H9 (cell line): ENCODE results near the gene NRGN. TPM values are rescaled to one million over a fixed set of nuclear protein-coding genes. Genes with fewer than 3 reads are reported as not detected.

Experiments used
- DNase-seq: peaks from one replicate; pipeline ENCODE4 v3.0.0-alpha.2; 2017
- H2AFZ ChIP-seq: one replicate; pipeline ENCODE4 v1.6.1; 2013; ENCODE audit warnings: mild to moderate bottlenecking, low read length, control low read depth, moderate library complexity
- H2AK5ac ChIP-seq: 2 replicates; pipeline ENCODE4 v1.6.1; 2013; ENCODE audit warnings: low read length, control low read depth, mixed read lengths; ENCODE audit not compliant: insufficient read length
- H2BK120ac ChIP-seq: one replicate; pipeline ENCODE4 v1.6.1; 2013; ENCODE audit warnings: low read depth, mild to moderate bottlenecking, low read length, control low read depth, inconsistent platforms; ENCODE audit not compliant: poor library complexity, severe bottlenecking
- H2BK12ac ChIP-seq: 2 replicates; pipeline ENCODE4 v1.6.1; 2013; ENCODE audit warnings: low read length, control low read depth, mixed read lengths, low read depth; ENCODE audit not compliant: insufficient read length
- H2BK15ac ChIP-seq: 2 replicates; pipeline ENCODE4 v1.6.1; 2013; ENCODE audit warnings: low read depth, low read length, control low read depth
- H2BK20ac ChIP-seq: one replicate; pipeline ENCODE4 v1.6.1; 2013; ENCODE audit warnings: low read depth, mild to moderate bottlenecking, low read length, control low read depth, inconsistent platforms; ENCODE audit not compliant: poor library complexity, severe bottlenecking
- H2BK5ac ChIP-seq: 2 replicates; pipeline ENCODE4 v1.6.1; 2013; ENCODE audit warnings: low read length, control low read depth, mixed read lengths; ENCODE audit not compliant: insufficient read length
- H3K14ac ChIP-seq: 2 replicates; pipeline ENCODE4 v1.6.1; 2013; ENCODE audit warnings: low read length, control low read depth; ENCODE audit not compliant: insufficient read depth
- H3K18ac ChIP-seq: 2 replicates; pipeline ENCODE4 v1.6.1; 2013; ENCODE audit warnings: low read depth, mild to moderate bottlenecking, mixed read lengths, low read length, control low read depth; ENCODE audit not compliant: insufficient read length
- H3K23ac ChIP-seq: 2 replicates; pipeline ENCODE4 v1.6.1; 2013; ENCODE audit warnings: low read length, control low read depth, mixed read lengths, low read depth; ENCODE audit not compliant: insufficient read length
- H3K23me2 ChIP-seq: 2 replicates; pipeline ENCODE4 v1.6.1; 2013; ENCODE audit warnings: low read depth, mild to moderate bottlenecking, mixed read lengths, low read length, control low read depth; ENCODE audit not compliant: insufficient read length, poor library complexity, severe bottlenecking
- H3K27ac ChIP-seq: 2 replicates; pipeline ENCODE4 v1.5.1; 2013; ENCODE audit warnings: low read length, control low read depth, mixed read lengths, low read depth; ENCODE audit not compliant: insufficient read length
- H3K27me3 ChIP-seq: 2 replicates; pipeline ENCODE4 v1.6.1; 2013; ENCODE audit warnings: low read length, control low read depth, inconsistent platforms; ENCODE audit not compliant: insufficient read depth
- H3K4ac ChIP-seq: 2 replicates; pipeline ENCODE4 v1.6.1; 2013; ENCODE audit warnings: low read depth, mild to moderate bottlenecking, control low read depth, inconsistent platforms, low read length, moderate library complexity
- H3K4me1 ChIP-seq: 2 replicates; pipeline ENCODE4 v1.6.1; 2013; ENCODE audit warnings: low read length, control low read depth, inconsistent platforms; ENCODE audit not compliant: insufficient read depth
- H3K4me2 ChIP-seq: 2 replicates; pipeline ENCODE4 v1.6.1; 2013; ENCODE audit warnings: low read length, control low read depth, mixed read lengths; ENCODE audit not compliant: insufficient read length, insufficient read depth
- H3K56ac ChIP-seq: 2 replicates; pipeline ENCODE4 v1.6.1; 2013; ENCODE audit warnings: low read depth, mild to moderate bottlenecking, mixed read lengths, low read length, control low read depth; ENCODE audit not compliant: insufficient read length
- H3K79me1 ChIP-seq: 2 replicates; pipeline ENCODE4 v1.6.1; 2013; ENCODE audit warnings: low read depth, mild to moderate bottlenecking, moderate library complexity, low read length, control low read depth, inconsistent platforms; ENCODE audit not compliant: insufficient read depth, poor library complexity, severe bottlenecking
- H3K79me2 ChIP-seq: 2 replicates; pipeline ENCODE4 v1.6.1; 2013; ENCODE audit warnings: low read length, control low read depth, inconsistent platforms; ENCODE audit not compliant: insufficient read depth
- H3K9ac ChIP-seq: 2 replicates; pipeline ENCODE4 v1.6.1; 2013; ENCODE audit warnings: low read length, control low read depth, mixed read lengths; ENCODE audit not compliant: insufficient read length; ENCODE audit errors: extremely low read depth
- H3K9me3 ChIP-seq: one replicate; pipeline ENCODE4 v1.6.1; 2013; ENCODE audit warnings: low read depth, low read length, inconsistent platforms; ENCODE audit not compliant: control insufficient read depth
- H3T11ph ChIP-seq: one replicate; pipeline ENCODE4 v1.6.1; 2013; ENCODE audit warnings: mild to moderate bottlenecking, low read length, control low read depth, inconsistent platforms
- H4K20me1 ChIP-seq: one replicate; pipeline ENCODE4 v1.6.1; 2013; ENCODE audit not compliant: control insufficient read depth, insufficient read length, insufficient read depth
- H4K5ac ChIP-seq: 2 replicates; pipeline ENCODE4 v1.6.1; 2013; ENCODE audit warnings: low read depth, mild to moderate bottlenecking, mixed read lengths, low read length, control low read depth; ENCODE audit not compliant: insufficient read length
- H4K8ac ChIP-seq: replicated peaks from 2 replicates; pipeline ENCODE4 v1.6.1; 2013; ENCODE audit warnings: low read length, control low read depth, mixed read lengths, low read depth; ENCODE audit not compliant: insufficient read length
- H4K91ac ChIP-seq: 2 replicates; pipeline ENCODE4 v1.6.1; 2013; ENCODE audit warnings: low read depth, mild to moderate bottlenecking, moderate library complexity, mixed read lengths, low read length, control low read depth; ENCODE audit not compliant: insufficient read length
- H3K27ac Mint-ChIP-seq, 3 experiments: 2 replicates in 2 of 3; 3 replicates in 1 of 3; pipeline ENCODE4 v1.8.0; 2020 to 2021; ENCODE audit warnings: mixed read lengths in 3 of 3, mild to moderate bottlenecking in 1 of 3, moderate library complexity in 1 of 3
- H3K27me3 Mint-ChIP-seq: 2 replicates; pipeline ENCODE4 v1.8.0; 2021; ENCODE audit warnings: low read depth, mild to moderate bottlenecking, moderate library complexity, mixed read lengths
- H3K36me3 Mint-ChIP-seq, 3 experiments: 2 replicates in 2 of 3; 3 replicates in 1 of 3; pipeline ENCODE4 v1.8.0; 2020 to 2021; ENCODE audit warnings: low read depth in 3 of 3, mixed read lengths in 3 of 3; ENCODE audit not compliant: insufficient read depth in 1 of 3
- H3K4me1 Mint-ChIP-seq, 2 experiments: 2 replicates each; pipeline ENCODE4 v1.8.0; 2020; ENCODE audit warnings: mixed read lengths in 2 of 2
- H3K4me3 Mint-ChIP-seq, 2 experiments: 2 replicates in 1 of 2; 3 replicates in 1 of 2; pipeline ENCODE4 v1.8.0; 2020 to 2021; ENCODE audit warnings: mild to moderate bottlenecking in 2 of 2, mixed read lengths in 2 of 2, moderate library complexity in 1 of 2
- H3K9me3 Mint-ChIP-seq, 2 experiments: 2 replicates in 1 of 2; 3 replicates in 1 of 2; pipeline ENCODE4 v1.8.0; 2020; ENCODE audit warnings: mild to moderate bottlenecking in 2 of 2, mixed read lengths in 2 of 2, moderate library complexity in 1 of 2
- total RNA-seq: library from RNA; stranded (reverse); gene quantifications from 2 replicates; pipeline ENCODE4 v1.2.1, GENCODE V29; 2021
- TF ChIP-seq, protein P1 (sequence below): fragments of 200-600 bp; sonication (generic); conservative IDR thresholded peaks from 3 replicates; pipeline ENCODE4 v1.8.0; 2021; ENCODE audit warnings: antibody characterized with exemption, mild to moderate bottlenecking

Gene NRGN
- total RNA-seq, 1 experiment from 2014 or later = 6.4 TPM

DNA sequence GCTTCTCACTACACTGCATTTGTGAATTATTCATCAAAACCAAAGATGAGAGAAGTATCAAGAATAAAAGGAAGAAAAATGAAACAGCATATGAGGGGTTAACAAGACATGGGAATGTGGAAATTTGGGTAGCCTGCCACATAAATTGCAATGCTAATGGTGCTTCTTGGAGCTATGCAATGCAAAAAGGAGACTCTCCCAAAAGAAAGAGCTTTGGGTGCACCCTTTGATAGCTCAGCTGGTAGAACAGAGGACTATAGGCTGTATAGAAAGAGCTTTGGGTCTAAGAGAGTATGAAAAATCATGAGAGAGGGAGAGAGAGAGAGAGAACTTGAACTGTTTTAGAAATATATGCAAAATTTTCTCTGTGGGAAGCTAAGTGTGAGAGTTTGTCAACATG, 39.7 kb upstream of the NRGN start:
- Histone ChIP-seq H3K4me1 (peaks cover 5% of the 10 kb centered on the region), H2BK120ac (no peak overlapping the region), H3K18ac (no peak overlapping the region), H2AK5ac (no peak overlapping the region), H3K4me2 (no peak overlapping the region), H3K23me2 (no peaks in the 10 kb centered on the region), H4K20me1 (no peaks in the 10 kb centered on the region), H3K27me3 (no peaks in the 10 kb centered on the region), H3K27ac (no peak overlapping the region), H2BK15ac (no peak overlapping the region), H4K91ac (no peak overlapping the region), H3K14ac (no peak overlapping the region), H4K8ac (no peak overlapping the region), H3K4ac (no peak overlapping the region), H3K79me1 (no peaks in the 10 kb centered on the region), H2BK20ac (no peak overlapping the region), H2BK12ac (no peak overlapping the region), H2AFZ (no peak overlapping the region), H2BK5ac (no peak overlapping the region), H3K23ac (no peak overlapping the region), H3K9me3 (no peaks in the 10 kb centered on the region), H3T11ph (no peak overlapping the region), H3K79me2 (no peaks in the 10 kb centered on the region), H3K56ac (no peak overlapping the region), H3K9ac (no peak overlapping the region), H4K5ac (no peak overlapping the region)
- Mint-ChIP-seq H3K27me3 (no peaks in the 10 kb centered on the region), H3K9me3 (peaks cover 0 to 8% of the 10 kb centered on the region in 2 experiments; a peak in 3 of 5 replicates), H3K4me1 (peaks cover 9 to 11% of the 10 kb centered on the region in 2 experiments), H3K36me3 (no peaks in the 10 kb centered on the region; a peak in 1 of 7 replicates), H3K4me3 (no peak overlapping the region), H3K27ac (peak overlapping the region in 1 of 3 experiments; percentile 50; a peak in 2 of 7 replicates)
- TF ChIP-seq, protein P1, sequence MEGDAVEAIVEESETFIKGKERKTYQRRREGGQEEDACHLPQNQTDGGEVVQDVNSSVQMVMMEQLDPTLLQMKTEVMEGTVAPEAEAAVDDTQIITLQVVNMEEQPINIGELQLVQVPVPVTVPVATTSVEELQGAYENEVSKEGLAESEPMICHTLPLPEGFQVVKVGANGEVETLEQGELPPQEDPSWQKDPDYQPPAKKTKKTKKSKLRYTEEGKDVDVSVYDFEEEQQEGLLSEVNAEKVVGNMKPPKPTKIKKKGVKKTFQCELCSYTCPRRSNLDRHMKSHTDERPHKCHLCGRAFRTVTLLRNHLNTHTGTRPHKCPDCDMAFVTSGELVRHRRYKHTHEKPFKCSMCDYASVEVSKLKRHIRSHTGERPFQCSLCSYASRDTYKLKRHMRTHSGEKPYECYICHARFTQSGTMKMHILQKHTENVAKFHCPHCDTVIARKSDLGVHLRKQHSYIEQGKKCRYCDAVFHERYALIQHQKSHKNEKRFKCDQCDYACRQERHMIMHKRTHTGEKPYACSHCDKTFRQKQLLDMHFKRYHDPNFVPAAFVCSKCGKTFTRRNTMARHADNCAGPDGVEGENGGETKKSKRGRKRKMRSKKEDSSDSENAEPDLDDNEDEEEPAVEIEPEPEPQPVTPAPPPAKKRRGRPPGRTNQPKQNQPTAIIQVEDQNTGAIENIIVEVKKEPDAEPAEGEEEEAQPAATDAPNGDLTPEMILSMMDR = no peak
- no peak for DNase-seq
